Adipocyte (in vitro differentiated cells): ENCODE measurements around the gene MCRIP2.
"Not testable (repeated sequence)": the region's sequence is repeated elsewhere in the genome, so short reads cannot be mapped to it uniquely, and the experiment has no call there.

Source experiments
- DNase-seq: peaks from one replicate; pipeline ENCODE4 v3.0.0-alpha.2; 2015; ENCODE audit warnings: low read depth
- H3K27me3 ChIP-seq: replicated peaks from 2 replicates; pipeline ENCODE4 v1.7.0; 2013; ENCODE audit warnings: mild to moderate bottlenecking, low read length, moderate library complexity; ENCODE audit not compliant: control insufficient read depth, insufficient read depth
- H3K36me3 ChIP-seq: 2 replicates; pipeline ENCODE4 v1.7.0; 2013; ENCODE audit warnings: low read length, mild to moderate bottlenecking, moderate library complexity; ENCODE audit not compliant: control insufficient read depth, insufficient read depth, severe bottlenecking
- H3K4me1 ChIP-seq: 2 replicates; pipeline ENCODE4 v1.7.0; 2013; ENCODE audit warnings: mild to moderate bottlenecking, low read length, moderate library complexity; ENCODE audit not compliant: control insufficient read depth, insufficient read depth
- H3K4me3 ChIP-seq: 2 replicates; pipeline ENCODE4 v1.7.0; 2013; ENCODE audit warnings: mild to moderate bottlenecking, low read length, moderate library complexity
- H3K9ac ChIP-seq: 2 replicates; pipeline ENCODE4 v1.7.0; 2013; ENCODE audit warnings: mild to moderate bottlenecking, low read length, moderate library complexity
- H3K9me3 ChIP-seq: 2 replicates; pipeline ENCODE4 v1.7.0; 2013; ENCODE audit warnings: mild to moderate bottlenecking, low read length, moderate library complexity; ENCODE audit not compliant: control insufficient read depth

MCRIP2 gene, protein sequence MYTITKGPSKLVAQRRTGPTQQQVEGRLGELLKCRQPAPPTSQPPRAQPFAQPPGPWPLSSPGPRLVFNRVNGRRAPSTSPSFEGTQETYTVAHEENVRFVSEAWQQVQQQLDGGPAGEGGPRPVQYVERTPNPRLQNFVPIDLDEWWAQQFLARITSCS

DNA sequence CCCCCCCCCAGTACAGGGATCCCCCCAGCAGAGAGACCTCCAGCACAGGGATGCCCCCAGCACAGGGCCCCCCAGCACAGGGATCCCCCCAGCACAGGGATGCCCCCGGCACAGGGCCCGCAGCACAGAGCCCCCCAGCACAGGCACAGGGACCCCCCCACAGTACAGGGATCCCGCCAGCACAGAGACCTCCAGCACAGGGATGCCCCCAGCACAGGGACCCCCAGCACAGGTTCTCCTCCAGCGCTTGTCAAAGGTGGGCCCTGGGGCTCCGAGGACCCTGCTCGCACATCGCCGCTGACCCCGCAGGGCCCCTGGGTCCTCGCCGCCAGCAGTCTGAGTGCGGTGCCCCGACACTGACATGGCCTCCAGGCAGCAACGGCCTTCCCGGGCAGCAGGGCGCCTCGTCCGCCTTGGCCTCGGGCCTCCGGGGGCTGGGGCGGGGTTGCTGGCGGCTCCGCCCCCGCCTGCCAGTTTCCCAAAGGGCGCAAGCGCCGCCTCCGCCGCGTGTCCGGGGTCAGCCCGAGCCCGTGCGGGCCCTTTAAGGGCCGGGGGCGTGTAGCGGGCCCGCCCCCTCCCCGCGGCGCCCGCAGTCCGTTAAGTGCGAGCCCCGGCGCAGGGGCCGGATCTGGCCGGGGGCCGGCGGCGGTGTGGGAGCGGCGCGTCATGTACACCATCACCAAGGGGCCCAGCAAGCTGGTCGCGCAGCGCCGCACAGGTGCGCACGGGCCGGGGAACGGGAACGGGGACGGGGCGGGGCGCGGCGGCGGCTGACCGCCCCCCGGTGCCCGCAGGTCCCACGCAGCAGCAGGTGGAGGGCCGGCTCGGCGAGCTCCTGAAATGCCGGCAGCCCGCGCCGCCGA is at the start of gene MCRIP2:
TSS of gene MCRIP2 (plus strand) at position 503 of the 863 bp plus-strand sequence. CDS start at position 667, 164 bp downstream.
- H3K9me3 ChIP-seq, result no peaks in the 10 kb centered on the region
- peaks cover 22% of the 10 kb centered on the region for H3K4me1 ChIP-seq
- H3K9ac ChIP-seq, result peak within 1 kb of the TSS; percentile 96
- H3K27me3 ChIP-seq, result no peaks in the 10 kb centered on the region
- peak; percentile 89 for DNase-seq
- H3K4me3 ChIP-seq, result peak within 1 kb of the TSS; percentile 87
- H3K36me3 ChIP-seq, result no peaks in the 10 kb centered on the region

DNA sequence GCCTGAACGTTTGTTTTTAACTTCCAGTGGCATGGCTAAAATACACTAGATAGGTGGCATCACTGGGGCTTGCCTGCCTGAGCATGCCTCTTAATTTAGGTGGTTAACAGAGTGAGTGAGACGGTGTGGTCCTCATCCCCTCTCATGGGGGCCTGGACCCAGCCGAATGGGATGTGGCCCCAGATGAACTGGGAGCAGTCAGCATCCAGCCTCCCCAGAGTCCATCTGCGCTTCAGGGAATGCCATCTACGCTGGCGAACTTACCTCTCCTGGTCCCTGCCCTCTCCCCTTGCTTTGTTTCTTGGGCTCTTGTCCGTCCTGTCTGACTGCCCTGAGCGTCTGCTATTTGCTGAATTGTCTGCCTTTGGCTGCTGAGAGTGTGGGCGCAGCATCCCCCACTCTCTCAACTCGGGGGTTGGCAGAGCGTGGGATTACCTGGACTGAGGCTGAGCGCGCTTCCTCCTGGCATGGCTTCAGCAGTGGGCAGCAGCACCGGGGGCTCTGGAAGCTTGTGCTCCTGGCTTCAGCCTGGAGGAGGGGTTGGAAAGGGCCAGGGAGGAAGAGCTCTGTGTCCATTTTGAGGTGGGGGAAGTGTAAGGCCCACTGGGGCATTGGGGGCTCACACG is 49.6 kb upstream of the MCRIP2 start:
- Histone ChIP-seq H3K4me3 (no peak overlapping the region), H3K9me3 (no peaks in the 10 kb centered on the region), H3K9ac (no peak overlapping the region), H3K27me3 (no peaks in the 10 kb centered on the region), H3K4me1 (peaks cover 41% of the 10 kb centered on the region), H3K36me3 (peaks cover 8% of the 10 kb centered on the region)
- DNase-seq, result no peak

DNA sequence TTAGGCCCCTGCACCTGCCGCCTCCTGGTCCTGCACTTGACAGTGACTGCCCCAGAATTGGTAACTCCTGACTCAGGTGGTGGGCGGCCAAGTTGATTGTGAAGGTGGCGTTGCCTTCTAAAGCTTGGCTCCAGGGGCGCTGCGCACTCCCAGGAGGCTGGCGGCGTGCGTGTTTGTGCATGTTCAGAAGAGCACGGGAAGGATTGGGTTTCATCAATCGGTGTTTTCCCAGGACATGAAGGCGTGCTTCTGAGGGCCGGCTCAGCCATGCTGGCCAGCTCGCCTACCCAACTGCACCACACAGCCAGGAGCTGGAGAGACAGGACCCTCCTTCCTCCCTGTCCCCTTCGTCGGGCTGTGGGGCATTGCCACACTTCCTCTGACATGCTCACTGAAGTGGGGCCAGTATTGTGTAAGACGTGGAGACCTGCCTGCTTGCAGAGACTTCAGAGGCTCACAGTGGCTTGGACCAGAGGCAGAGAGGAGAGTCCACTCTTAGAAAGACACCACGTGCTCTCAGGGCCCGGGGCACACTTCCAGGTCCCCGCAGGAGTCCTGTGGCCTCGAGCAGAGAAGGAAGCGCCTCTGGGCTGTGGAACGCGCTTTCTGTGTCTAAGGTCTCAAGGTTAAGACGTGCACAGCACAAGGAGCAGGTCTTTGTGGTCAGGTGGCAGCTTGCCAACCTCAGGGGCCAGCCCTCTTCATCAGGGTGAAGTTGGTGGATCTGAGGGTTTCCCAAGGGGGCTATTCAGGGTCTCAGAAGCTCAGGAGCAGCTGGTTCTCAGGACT is 48.9 kb upstream of the MCRIP2 start:
- Histone ChIP-seq H3K4me1 (peaks cover 34% of the 10 kb centered on the region), H3K4me3 (no peak overlapping the region), H3K9ac (no peak overlapping the region), H3K9me3 (no peaks in the 10 kb centered on the region), H3K36me3 (peaks cover 8% of the 10 kb centered on the region), H3K27me3 (no peaks in the 10 kb centered on the region)
- DNase-seq, result peak; percentile 28

DNA sequence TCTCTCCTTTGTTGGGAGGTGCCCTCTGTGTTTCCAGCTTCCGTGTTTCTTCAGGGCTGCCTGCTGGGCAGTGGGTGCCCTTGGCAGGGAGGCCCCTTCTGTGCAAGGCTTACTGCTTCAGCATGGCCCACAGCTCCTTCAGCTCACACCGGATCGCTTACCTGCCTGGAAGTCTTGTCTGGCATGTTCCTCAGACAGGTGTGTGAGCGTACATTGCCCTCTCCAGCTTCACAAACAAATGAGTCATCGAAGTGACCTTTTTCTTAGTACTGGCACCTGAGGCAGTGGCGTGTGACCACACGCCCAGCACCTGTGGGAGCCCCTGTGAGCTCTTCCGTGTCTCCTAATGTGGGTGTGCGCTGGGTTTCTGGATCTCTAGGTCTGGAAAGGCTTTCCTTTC is 48.2 kb upstream of the MCRIP2 start:
- H3K9ac ChIP-seq, result no peak overlapping the region
- peaks cover 27% of the 10 kb centered on the region for H3K4me1 ChIP-seq
- H3K27me3 ChIP-seq, result no peaks in the 10 kb centered on the region
- H3K36me3 ChIP-seq, result peaks cover 8% of the 10 kb centered on the region
- no peak overlapping the region for H3K4me3 ChIP-seq
- DNase-seq, result no peak
- no peaks in the 10 kb centered on the region for H3K9me3 ChIP-seq

DNA sequence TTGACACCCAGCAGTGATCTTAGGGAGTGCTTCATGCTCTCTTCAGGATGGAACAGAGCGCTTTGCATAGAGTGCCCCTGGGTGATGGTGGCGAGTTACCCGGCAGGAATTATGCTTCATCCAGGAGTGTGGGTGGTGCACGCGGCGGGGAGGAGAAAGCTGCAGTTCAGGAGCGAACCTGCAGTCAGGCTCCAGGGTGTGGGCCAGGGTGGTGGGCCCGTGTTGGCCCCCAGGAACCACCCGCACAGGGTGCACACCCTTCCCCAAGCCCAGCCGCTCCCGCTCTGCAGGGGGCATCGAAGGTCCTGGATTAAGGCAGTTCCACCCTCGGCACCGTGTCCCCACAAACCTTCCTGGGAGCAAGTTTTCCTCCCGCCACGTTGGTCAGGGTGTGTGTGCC is 47.8 kb upstream of the MCRIP2 start:
- H3K4me1 ChIP-seq, result peaks cover 27% of the 10 kb centered on the region
- no peak overlapping the region for H3K9ac ChIP-seq
- H3K9me3 ChIP-seq, result no peaks in the 10 kb centered on the region
- no peak overlapping the region for H3K4me3 ChIP-seq
- DNase-seq, result no peak
- peaks cover 10% of the 10 kb centered on the region for H3K36me3 ChIP-seq
- no peaks in the 10 kb centered on the region for H3K27me3 ChIP-seq

DNA sequence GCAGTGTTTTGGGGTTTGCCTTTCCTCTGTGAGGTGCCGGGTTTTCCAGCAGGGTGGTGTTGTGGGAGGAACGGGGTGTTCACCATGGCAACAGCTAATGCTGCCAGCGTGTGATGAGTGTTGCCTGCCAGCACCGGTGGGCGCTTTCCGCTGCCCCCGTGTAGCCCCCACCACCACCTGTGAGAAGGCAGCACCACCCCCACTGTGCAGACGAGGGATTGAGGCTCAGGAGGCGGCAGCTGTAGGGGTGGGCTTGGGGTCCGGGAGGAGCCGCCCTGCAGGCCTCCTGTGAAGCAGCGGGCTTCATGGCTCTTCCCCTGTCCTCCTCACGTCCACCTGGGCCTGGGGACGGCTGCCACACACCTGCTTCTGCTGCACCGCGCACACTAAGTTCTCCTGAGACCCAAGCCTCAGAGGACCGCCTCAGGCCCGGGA is 46.5 kb upstream of the MCRIP2 start:
- Histone ChIP-seq H3K9ac (no peak overlapping the region), H3K36me3 (peaks cover 16% of the 10 kb centered on the region), H3K4me3 (no peak overlapping the region), H3K9me3 (no peaks in the 10 kb centered on the region), H3K4me1 (peaks cover 27% of the 10 kb centered on the region), H3K27me3 (no peaks in the 10 kb centered on the region)
- DNase-seq, result no peak

DNA sequence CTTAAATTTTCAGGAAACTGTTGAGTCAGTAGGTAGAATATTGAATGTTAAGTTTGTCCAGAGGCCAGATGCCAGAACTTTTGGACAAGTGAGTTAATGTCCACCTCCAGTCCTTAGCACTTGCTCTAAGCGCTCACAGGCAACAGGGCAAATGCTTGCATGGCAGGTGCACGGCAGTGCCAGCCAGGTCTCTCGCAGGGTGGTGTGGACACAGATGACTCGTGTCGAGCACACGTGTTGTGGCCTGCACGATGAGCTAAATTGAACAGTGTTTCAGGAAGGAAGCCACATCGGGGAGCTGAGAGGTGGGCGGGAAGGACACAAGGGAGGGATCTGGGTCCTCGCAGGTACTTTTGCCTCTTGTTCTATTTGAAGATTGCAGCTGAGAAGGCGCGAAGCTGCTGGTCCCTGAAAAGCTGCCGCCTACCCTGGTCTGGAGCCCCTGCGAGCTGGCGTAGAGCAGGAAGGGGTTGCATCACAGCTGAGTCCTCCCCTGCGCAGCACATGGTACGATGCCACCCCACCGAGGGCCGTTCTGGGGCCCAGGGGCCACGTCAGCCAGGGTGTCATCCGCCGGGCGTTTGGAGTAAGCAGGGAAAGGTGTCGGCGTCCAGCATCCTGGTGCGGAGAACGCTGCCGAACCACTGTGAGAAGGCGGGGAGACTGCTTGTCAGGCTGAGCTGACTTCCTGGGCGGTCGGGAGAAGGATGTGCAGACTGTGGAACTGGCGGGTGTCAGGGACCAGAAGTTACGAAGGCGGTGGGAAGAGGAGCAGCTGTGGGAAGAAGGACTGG is 45.5 kb upstream of the MCRIP2 start:
- Histone ChIP-seq H3K9me3 (no peaks in the 10 kb centered on the region), H3K36me3 (peaks cover 16% of the 10 kb centered on the region), H3K4me1 (peaks cover 21% of the 10 kb centered on the region), H3K4me3 (no peak overlapping the region), H3K9ac (no peak overlapping the region), H3K27me3 (no peaks in the 10 kb centered on the region)
- DNase-seq, result no peak

DNA sequence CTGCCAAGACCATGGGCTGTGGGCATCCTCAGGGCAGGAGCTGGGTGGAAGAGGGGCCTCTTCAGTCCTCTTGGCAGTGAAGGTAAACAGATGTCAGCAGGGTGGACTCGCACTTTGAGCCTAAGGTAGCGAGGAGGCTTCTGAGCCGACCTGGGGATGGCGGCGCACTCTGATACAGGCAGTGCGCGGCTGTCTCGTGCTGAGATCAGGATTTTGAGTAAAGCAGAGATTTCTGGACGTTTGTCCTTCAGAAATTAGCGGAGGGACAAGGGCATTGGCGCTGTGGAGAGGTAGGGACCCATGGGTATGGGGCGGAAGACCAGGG is 44.9 kb upstream of the MCRIP2 start:
- Histone ChIP-seq H3K36me3 (peaks cover 16% of the 10 kb centered on the region), H3K27me3 (no peaks in the 10 kb centered on the region), H3K9ac (no peak overlapping the region), H3K9me3 (no peaks in the 10 kb centered on the region), H3K4me1 (peaks cover 18% of the 10 kb centered on the region), H3K4me3 (no peak overlapping the region)
- DNase-seq, result no peak

DNA sequence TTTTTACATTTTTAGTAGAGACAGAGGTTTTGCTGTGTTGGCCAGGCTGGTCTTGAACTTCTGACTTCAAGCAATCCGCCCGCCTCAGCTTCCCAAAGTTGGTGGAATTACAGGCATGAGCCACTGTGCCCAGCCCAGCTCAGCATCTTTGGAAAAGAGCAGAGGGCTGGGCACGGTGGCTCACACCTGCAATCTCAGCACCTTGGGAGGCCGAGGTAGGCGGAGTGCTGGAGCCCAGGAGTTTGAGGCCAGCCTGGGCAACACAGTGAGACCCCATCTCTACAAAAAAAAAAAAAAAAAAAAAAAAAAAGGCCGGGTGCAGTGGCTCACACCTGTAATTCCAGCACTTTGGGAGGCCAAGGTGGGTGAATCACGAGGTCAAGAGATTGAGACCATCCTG is 44.0 kb upstream of the MCRIP2 start:
- H3K27me3 ChIP-seq, H3K4me1 ChIP-seq, H3K9me3 ChIP-seq, DNase-seq, H3K4me3 ChIP-seq, H3K9ac ChIP-seq: not testable (repeated sequence)
- peaks cover 16% of the 10 kb centered on the region for H3K36me3 ChIP-seq

DNA sequence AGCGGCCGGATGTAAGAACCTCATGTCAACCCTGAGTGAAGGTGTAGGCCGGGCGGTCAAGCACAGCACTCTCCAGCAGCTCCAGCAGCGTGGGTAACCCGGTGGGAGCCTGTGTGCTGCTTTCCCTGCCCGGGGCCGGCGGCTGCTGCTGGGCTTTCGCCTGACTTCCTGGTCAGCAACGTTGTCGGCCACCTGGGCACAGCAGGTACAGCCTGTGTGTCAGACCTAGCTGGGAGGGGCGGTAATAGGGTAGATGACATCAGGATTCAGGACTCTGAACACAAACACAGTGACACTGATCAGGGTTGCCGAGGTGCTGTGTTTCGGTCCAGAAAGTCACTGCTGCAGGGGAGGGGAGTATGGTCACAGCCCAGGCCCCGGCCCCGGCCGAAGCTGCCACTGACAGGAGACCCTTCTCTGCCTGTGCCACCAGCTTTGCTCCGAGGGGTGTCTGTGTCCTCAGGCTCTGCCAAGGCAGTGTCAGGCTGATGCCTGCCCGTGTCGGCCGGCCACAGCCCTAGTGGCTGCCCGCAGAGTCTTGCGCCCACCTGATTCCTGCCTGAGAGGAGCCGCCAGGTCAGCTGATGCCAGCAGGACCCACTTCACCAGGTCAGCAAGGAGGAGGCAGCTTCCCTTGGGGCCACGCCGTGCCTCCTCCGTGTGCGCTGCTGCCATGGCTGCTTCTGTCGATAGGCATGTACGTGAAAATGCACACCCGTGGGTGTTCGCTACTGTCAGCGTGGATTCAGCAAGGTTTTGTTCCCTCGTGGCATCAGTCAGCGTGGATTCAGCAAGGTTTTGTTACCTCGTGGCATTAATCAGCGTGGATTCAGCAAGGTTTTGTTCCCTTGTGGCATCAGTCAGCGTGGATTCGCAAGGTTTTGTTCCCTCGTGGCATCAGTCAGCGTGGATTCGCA is 42.5 kb upstream of the MCRIP2 start:
- Histone ChIP-seq H3K4me3 (no peak overlapping the region), H3K9ac (no peak overlapping the region), H3K9me3 (no peaks in the 10 kb centered on the region), H3K36me3 (peaks cover 12% of the 10 kb centered on the region), H3K27me3 (no peaks in the 10 kb centered on the region), H3K4me1 (no peaks in the 10 kb centered on the region)
- DNase-seq, result no peak
